HG03025 (cell line): ENCODE data around the gene SPA17.

ENCODE experiments used
- ATAC-seq: cut with Tn5 transposase; IDR thresholded peaks from one replicate; pipeline ENCODE4 v1.9.1; 2021; ENCODE audit warnings: mild to moderate bottlenecking, moderate library complexity; ENCODE audit not compliant: unreplicated experiment, low FRiP score

Gene SPA17

GRCh38 chr11:124661553-124661952 is 12.2 kb upstream of the SPA17 start:
- ATAC-seq, result no peak

- ATAC-seq, result no peak
Observed at GRCh38 chr11:124662106-124662505, 11.6 kb upstream of the SPA17 start.

- ATAC-seq, result no peak
Observed at GRCh38 chr11:124663861-124664260, 9.8 kb upstream of the SPA17 start.

GRCh38 chr11:124667601-124668000 is 6.1 kb upstream of the SPA17 start:
- ATAC-seq, result no peak

GRCh38 chr11:124669193-124669592 is 4.5 kb upstream of the SPA17 start:
- peak; percentile 29 for ATAC-seq

- no peak for ATAC-seq
Observed at GRCh38 chr11:124670732-124671131, 3.0 kb upstream of the SPA17 start.

GRCh38 chr11:124672536-124673215 is 1.0 kb upstream of the SPA17 start:
- no peak for ATAC-seq

GRCh38 chr11:124674168-124674517 is 439 bp downstream of the SPA17 start:
- ATAC-seq, result no peak

- no peak for ATAC-seq
Observed at GRCh38 chr11:124674571-124674970, 867 bp downstream of the SPA17 start.

GRCh38 chr11:124676386-124676785 is 2.7 kb downstream of the SPA17 start:
- no peak for ATAC-seq

GRCh38 chr11:124678416-124678815 is 4.7 kb downstream of the SPA17 start:
- no peak for ATAC-seq

GRCh38 chr11:124681421-124681820 is 7.7 kb downstream of the SPA17 start:
- no peak for ATAC-seq

- no peak for ATAC-seq
Observed at GRCh38 chr11:124682443-124682842, 8.7 kb downstream of the SPA17 start.

GRCh38 chr11:124693142-124693541 is 19.4 kb downstream of the SPA17 start:
- no peak for ATAC-seq

GRCh38 chr11:124699547-124699946 is 25.8 kb downstream of the SPA17 start:
- no peak for ATAC-seq

- no peak for ATAC-seq
Observed at GRCh38 chr11:124700028-124700427, 26.3 kb downstream of the SPA17 start.

GRCh38 chr11:124707829-124708228 is 34.1 kb downstream of the SPA17 start:
- ATAC-seq, result no peak

GRCh38 chr11:124712392-124712791 is 38.7 kb downstream of the SPA17 start:
- ATAC-seq, result no peak

GRCh38 chr11:124716591-124716990 is 42.9 kb downstream of the SPA17 start:
- no peak for ATAC-seq

- no peak for ATAC-seq
Observed at GRCh38 chr11:124717421-124717785, 43.7 kb downstream of the SPA17 start.

GRCh38 chr11:124717786-124718651 is 44.3 kb downstream of the SPA17 start:
- ATAC-seq, result no peak

GRCh38 chr11:124718801-124719200 is 45.1 kb downstream of the SPA17 start:
- ATAC-seq, result no peak
